Measurements from ENCODE around the gene PTHLH. TPM values are rescaled to one million over a fixed set of nuclear protein-coding genes. Genes with fewer than 3 reads are reported as not detected.

The PTHLH gene
- total RNA-seq, 1 donor from 2014 or later, result 3.7 TPM

GRCh38 chr12:27975222-27976136, 2.9 kb upstream of the PTHLH start:
- peak overlapping the region; percentile 56 for H3K4me3 ChIP-seq
- H3K9me3 ChIP-seq (replicated peaks), result no peaks in the 10 kb centered on the region
- no peak for TF ChIP-seq CTCF (IDR thresholded peaks at IDR 0.05; ENCODE audit: borderline replicate concordance)
- no peak for DNase-seq
- peaks cover 83% of the 10 kb centered on the region for H3K27me3 ChIP-seq (ENCODE audit: low read depth)
- intact Hi-C loops (cut with micrococcal nuclease), result no loop called here
- H3K36me3 ChIP-seq, result no peaks in the 10 kb centered on the region
- no peak overlapping the region for H3K27ac ChIP-seq (replicated peaks)
- H3K4me1 ChIP-seq, result peaks cover 19% of the 10 kb centered on the region

GRCh38 chr12:27974735-27975221, 2.2 kb upstream of the PTHLH start:
- H3K27me3 ChIP-seq (ENCODE audit: low read depth), result peaks cover 88% of the 10 kb centered on the region

GRCh38 chr12:27973487-27973890, 956 bp upstream of the PTHLH start:
- intact Hi-C loops (cut with micrococcal nuclease), result no loop called here
- H3K27me3 ChIP-seq (ENCODE audit: low read depth), result peaks cover 99% of the 10 kb centered on the region
- H3K4me1 ChIP-seq, result peaks cover 37% of the 10 kb centered on the region
- H3K27ac ChIP-seq (replicated peaks), result no peak overlapping the region
- no peak for TF ChIP-seq CTCF (IDR thresholded peaks at IDR 0.05; ENCODE audit: borderline replicate concordance)
- no peaks in the 10 kb centered on the region for H3K9me3 ChIP-seq (replicated peaks)
- H3K36me3 ChIP-seq, result no peaks in the 10 kb centered on the region
- DNase-seq, result no peak
- H3K4me3 ChIP-seq, result no peak overlapping the region

More at GRCh38 chr12:27974735-27975221, 2.2 kb upstream of the PTHLH start:
- H3K9me3 ChIP-seq (replicated peaks), result no peaks in the 10 kb centered on the region
- DNase-seq, result no peak
- no peak for TF ChIP-seq CTCF (IDR thresholded peaks at IDR 0.05; ENCODE audit: borderline replicate concordance)
- no peak overlapping the region for H3K27ac ChIP-seq (replicated peaks)
- H3K4me3 ChIP-seq, result peak overlapping the region; percentile 56
- intact Hi-C loops (cut with micrococcal nuclease), result no loop called here
- H3K36me3 ChIP-seq, result no peaks in the 10 kb centered on the region
- peaks cover 24% of the 10 kb centered on the region for H3K4me1 ChIP-seq

GRCh38 chr12:27971606-27972005, 927 bp downstream of the PTHLH start:
- intact Hi-C loops (cut with micrococcal nuclease), result no loop called here
- H3K4me1 ChIP-seq, result peaks cover 46% of the 10 kb centered on the region

GRCh38 chr12:27971121-27971489, 1.4 kb downstream of the PTHLH start:
- Histone ChIP-seq H3K27me3 (ENCODE audit: low read depth) (peaks cover 99% of the 10 kb centered on the region), H3K27ac (replicated peaks) (no peak overlapping the region), H3K9me3 (replicated peaks) (no peaks in the 10 kb centered on the region), H3K4me1 (peaks cover 46% of the 10 kb centered on the region), H3K4me3 (peak overlapping the region; percentile 70), H3K36me3 (no peaks in the 10 kb centered on the region)
- no peak for DNase-seq
- intact Hi-C loops (cut with micrococcal nuclease), result no loop called here
- TF ChIP-seq CTCF (IDR thresholded peaks at IDR 0.05; ENCODE audit: borderline replicate concordance), result no peak

More at GRCh38 chr12:27971606-27972005, 927 bp downstream of the PTHLH start:
- no peaks in the 10 kb centered on the region for H3K9me3 ChIP-seq (replicated peaks)
- H3K27me3 ChIP-seq (ENCODE audit: low read depth), result peaks cover 99% of the 10 kb centered on the region
- no peaks in the 10 kb centered on the region for H3K36me3 ChIP-seq
- TF ChIP-seq CTCF (IDR thresholded peaks at IDR 0.05; ENCODE audit: borderline replicate concordance), result no peak
- no peak overlapping the region for H3K4me3 ChIP-seq
- H3K27ac ChIP-seq (replicated peaks), result no peak overlapping the region
- DNase-seq, result no peak
